ENCODE data around the gene MUSK. TPM values are rescaled to one million over a fixed set of nuclear protein-coding genes. Genes with fewer than 3 reads are reported as not detected.

MUSK gene
- 0.05 and 0.06 TPM in 2 replicates for total RNA-seq

DNA sequence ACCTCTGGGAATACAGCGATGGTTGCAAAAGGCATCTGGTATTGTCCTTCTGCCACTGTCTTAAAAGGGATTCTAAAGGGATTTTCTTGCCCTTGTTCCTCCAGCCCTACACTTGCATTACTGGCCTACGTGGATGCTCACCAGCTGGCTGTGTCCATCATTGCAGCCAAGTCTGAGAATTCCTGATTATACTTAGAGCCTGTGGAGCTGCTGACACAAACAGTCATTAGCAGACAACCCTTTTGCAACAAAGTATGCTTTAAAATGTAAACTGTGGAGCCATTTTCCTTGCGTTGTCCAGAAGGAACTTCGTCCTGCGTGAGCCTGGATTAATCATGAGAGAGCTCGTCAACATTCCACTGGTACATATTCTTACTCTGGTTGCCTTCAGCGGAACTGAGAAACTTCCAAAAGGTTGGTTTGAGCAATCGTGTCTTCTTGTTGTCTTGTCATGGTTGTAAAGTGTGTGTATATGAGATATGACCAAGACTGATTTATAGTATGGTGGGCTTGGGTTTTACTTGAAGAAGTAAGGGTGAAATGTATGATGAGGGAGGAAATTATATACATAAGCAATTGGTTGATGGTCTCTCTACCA, at the start of gene MUSK:
TSS of gene MUSK (plus strand) at position 222 of the 598 bp plus-strand sequence. CDS start at position 336, 114 bp downstream.

Other genes starting within 250 kb of the MUSK start
- gene SVEP1, start 89.0 kb upstream of the MUSK start, total RNA-seq, result 150 and 157 TPM in 2 replicates